ENCODE results near the gene PLD4. TPM values are rescaled to one million over a fixed set of nuclear protein-coding genes. Genes with fewer than 3 reads are reported as not detected.

The PLD4 gene
- total RNA-seq, 2 donors from 2014 or later = not detected

DNA sequence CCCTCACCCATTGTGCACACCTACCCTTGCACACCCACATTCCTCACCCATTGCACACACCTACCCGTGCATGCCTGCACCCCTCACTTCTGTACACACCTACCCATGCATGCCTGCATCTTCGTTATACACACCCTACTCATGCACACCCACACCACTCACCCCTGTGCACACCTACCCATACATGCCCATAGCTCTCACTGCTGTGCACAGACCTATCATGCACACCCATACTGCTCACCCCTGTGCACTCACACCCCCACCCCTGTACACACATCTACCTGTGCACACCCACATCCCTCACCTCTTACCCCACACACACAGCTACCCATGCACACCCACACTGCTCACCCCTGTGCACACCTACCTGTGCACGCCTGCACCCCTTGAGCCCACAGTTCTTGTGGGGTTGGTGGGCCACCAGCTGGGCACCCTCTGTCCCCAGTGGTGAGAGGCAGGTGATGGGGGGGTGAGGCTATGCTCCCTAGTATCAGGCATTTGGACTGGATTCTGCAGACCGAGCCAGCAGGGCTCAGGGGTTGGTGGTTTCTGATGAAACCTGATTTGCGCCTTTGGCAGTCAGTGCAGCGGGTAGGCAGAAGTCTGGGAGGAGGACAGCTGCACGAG, 44.0 kb upstream of the PLD4 start:
- H3K9me3 Mint-ChIP-seq = no peaks in the 10 kb centered on the region
- H3K27ac Mint-ChIP-seq = no peak overlapping the region
- no peak overlapping the region for H3K9ac ChIP-seq (ENCODE audit: extremely low read depth, low read length, poor library complexity, severe bottlenecking)
- H3K36me3 Mint-ChIP-seq (ENCODE audit: low read depth) = peaks cover 7% of the 10 kb centered on the region
- no peaks in the 10 kb centered on the region for H3K4me1 ChIP-seq (ENCODE audit: control insufficient read depth, insufficient read depth, low read length)
- WGBS, 2 experiments (ENCODE audit: insufficient coverage in 1 of 2, insufficient read length in 1 of 2) = 82 to 87% methylated on average over 6 to 7 of the region's 7 CpGs
- H3K27me3 ChIP-seq (ENCODE audit: control insufficient read depth, insufficient read depth, low read length, poor library complexity, severe bottlenecking) = no peaks in the 10 kb centered on the region
- peak overlapping the region; percentile 60 for H3K27ac ChIP-seq (ENCODE audit: low read depth, low read length)
- H3K4me1 Mint-ChIP-seq = no peaks in the 10 kb centered on the region
- no peak overlapping the region for H3K4me3 ChIP-seq (ENCODE audit: low read length)
- H3K9me3 ChIP-seq (ENCODE audit: control insufficient read depth, low read length) = no peaks in the 10 kb centered on the region
- peaks cover 26% of the 10 kb centered on the region for H3K36me3 ChIP-seq (ENCODE audit: control insufficient read depth, insufficient read depth, low read length)
- no peak for DNase-seq
- TF ChIP-seq, protein P1, sequence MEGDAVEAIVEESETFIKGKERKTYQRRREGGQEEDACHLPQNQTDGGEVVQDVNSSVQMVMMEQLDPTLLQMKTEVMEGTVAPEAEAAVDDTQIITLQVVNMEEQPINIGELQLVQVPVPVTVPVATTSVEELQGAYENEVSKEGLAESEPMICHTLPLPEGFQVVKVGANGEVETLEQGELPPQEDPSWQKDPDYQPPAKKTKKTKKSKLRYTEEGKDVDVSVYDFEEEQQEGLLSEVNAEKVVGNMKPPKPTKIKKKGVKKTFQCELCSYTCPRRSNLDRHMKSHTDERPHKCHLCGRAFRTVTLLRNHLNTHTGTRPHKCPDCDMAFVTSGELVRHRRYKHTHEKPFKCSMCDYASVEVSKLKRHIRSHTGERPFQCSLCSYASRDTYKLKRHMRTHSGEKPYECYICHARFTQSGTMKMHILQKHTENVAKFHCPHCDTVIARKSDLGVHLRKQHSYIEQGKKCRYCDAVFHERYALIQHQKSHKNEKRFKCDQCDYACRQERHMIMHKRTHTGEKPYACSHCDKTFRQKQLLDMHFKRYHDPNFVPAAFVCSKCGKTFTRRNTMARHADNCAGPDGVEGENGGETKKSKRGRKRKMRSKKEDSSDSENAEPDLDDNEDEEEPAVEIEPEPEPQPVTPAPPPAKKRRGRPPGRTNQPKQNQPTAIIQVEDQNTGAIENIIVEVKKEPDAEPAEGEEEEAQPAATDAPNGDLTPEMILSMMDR (conservative IDR thresholded peaks at IDR 0.05) = no peak
- no peaks in the 10 kb centered on the region for H3K27me3 Mint-ChIP-seq (ENCODE audit: insufficient read depth)
- H3K4me3 Mint-ChIP-seq = no peak overlapping the region

- no peaks in the 10 kb centered on the region for H3K4me1 Mint-ChIP-seq
Observed at GRCh38 chr14:104881369-104881979, 43.2 kb upstream of the PLD4 start.

DNA sequence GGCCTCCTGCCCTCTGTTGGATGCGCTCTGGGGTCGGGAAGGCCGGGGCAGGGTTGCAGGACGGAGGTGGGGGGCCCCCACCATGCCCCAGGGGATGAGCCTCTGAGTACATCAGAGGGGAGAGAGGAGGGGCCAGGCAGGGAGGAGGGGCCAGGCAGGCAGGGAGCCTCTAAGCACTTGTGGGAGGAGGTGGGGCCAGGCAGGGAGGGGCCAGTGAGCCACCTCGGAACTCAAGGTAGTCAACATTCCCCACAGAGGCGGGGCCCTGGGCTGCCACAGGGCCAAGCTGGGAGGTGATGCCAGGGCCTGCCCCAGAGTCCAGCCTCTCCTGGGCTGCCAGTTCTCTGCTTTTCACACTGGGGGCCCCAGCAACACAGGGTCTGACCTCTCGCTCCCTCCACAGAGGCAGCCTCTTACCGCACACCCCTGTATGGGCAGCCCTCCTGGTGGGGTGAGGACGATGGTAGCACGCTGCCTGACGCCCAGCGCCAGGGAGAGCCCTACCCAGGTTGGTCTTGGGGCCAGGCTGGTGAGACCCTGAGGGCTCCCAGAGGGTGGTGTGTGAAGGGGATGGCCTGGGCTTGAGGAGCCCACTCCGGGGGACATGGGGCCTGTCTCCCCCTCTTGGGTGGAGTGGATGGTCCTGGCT, 42.2 kb upstream of the PLD4 start:
- Mint-ChIP-seq H3K27ac (no peak overlapping the region), H3K9me3 (no peaks in the 10 kb centered on the region), H3K27me3 (ENCODE audit: insufficient read depth) (no peaks in the 10 kb centered on the region), H3K36me3 (ENCODE audit: low read depth) (peaks cover 7% of the 10 kb centered on the region), H3K4me1 (no peaks in the 10 kb centered on the region), H3K4me3 (no peak overlapping the region)
- H3K4me3 ChIP-seq (ENCODE audit: low read length) = no peak overlapping the region
- H3K27me3 ChIP-seq (ENCODE audit: control insufficient read depth, insufficient read depth, low read length, poor library complexity, severe bottlenecking) = no peaks in the 10 kb centered on the region
- no peaks in the 10 kb centered on the region for H3K9me3 ChIP-seq (ENCODE audit: control insufficient read depth, low read length)
- peaks cover 26% of the 10 kb centered on the region for H3K36me3 ChIP-seq (ENCODE audit: control insufficient read depth, insufficient read depth, low read length)
- WGBS, 2 experiments (ENCODE audit: insufficient coverage in 1 of 2, insufficient read length in 1 of 2) = 48 to 80% methylated on average over 3 to 13 of the region's 13 CpGs
- peak; percentile 91 for DNase-seq
- TF ChIP-seq, protein P1 (conservative IDR thresholded peaks at IDR 0.05) = no peak
- no peak overlapping the region for H3K9ac ChIP-seq (ENCODE audit: extremely low read depth, low read length, poor library complexity, severe bottlenecking)
- H3K27ac ChIP-seq (ENCODE audit: low read depth, low read length) = no peak overlapping the region
- no peaks in the 10 kb centered on the region for H3K4me1 ChIP-seq (ENCODE audit: control insufficient read depth, insufficient read depth, low read length)

More at GRCh38 chr14:104881369-104881979, 43.2 kb upstream of the PLD4 start:
- TF ChIP-seq, protein P1 (conservative IDR thresholded peaks at IDR 0.05) = no peak
- no peaks in the 10 kb centered on the region for H3K9me3 ChIP-seq (ENCODE audit: control insufficient read depth, low read length)
- H3K27me3 ChIP-seq (ENCODE audit: control insufficient read depth, insufficient read depth, low read length, poor library complexity, severe bottlenecking) = no peaks in the 10 kb centered on the region
- no peaks in the 10 kb centered on the region for H3K27me3 Mint-ChIP-seq (ENCODE audit: insufficient read depth)
- H3K36me3 ChIP-seq (ENCODE audit: control insufficient read depth, insufficient read depth, low read length) = peaks cover 26% of the 10 kb centered on the region
- no peak overlapping the region for H3K9ac ChIP-seq (ENCODE audit: extremely low read depth, low read length, poor library complexity, severe bottlenecking)
- H3K4me3 ChIP-seq (ENCODE audit: low read length) = no peak overlapping the region
- H3K4me3 Mint-ChIP-seq = no peak overlapping the region
- peaks cover 7% of the 10 kb centered on the region for H3K36me3 Mint-ChIP-seq (ENCODE audit: low read depth)
- WGBS, 2 experiments (ENCODE audit: insufficient coverage in 1 of 2, insufficient read length in 1 of 2) = 81 to 97% methylated on average over 5 to 13 of the region's 13 CpGs
- no peak overlapping the region for H3K27ac Mint-ChIP-seq
- peak overlapping the region; percentile 60 for H3K27ac ChIP-seq (ENCODE audit: low read depth, low read length)
- DNase-seq = peak; percentile 42
- H3K9me3 Mint-ChIP-seq = no peaks in the 10 kb centered on the region
- H3K4me1 ChIP-seq (ENCODE audit: control insufficient read depth, insufficient read depth, low read length) = no peaks in the 10 kb centered on the region
